ENCODE measurements around the gene HNRNPUL2.
"Not testable (repeated sequence)": the region's sequence is repeated elsewhere in the genome, so short reads cannot be mapped to it uniquely, and the experiment has no call there.

DNA sequence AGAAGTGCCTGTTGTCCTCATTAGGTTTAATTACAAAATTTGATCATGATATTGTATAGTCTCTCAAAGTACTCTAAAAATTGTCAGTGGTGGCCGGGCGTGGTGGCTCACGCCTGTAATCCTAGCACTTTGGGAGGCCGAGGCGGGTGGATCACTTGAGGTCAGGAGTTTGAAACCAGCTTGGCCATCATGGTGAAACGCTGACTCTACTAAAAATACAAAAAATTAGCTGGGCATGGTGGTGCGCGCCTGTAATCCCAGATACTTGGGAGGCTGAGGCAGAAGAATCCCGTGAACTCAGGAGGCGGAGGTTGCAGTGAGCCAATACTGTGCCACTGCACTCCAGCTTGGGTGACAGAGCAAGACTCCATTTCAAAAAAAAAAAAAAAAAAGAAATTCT lies 51.8 kb downstream of the HNRNPUL2 start:
- TF ChIP-seq, protein P1, sequence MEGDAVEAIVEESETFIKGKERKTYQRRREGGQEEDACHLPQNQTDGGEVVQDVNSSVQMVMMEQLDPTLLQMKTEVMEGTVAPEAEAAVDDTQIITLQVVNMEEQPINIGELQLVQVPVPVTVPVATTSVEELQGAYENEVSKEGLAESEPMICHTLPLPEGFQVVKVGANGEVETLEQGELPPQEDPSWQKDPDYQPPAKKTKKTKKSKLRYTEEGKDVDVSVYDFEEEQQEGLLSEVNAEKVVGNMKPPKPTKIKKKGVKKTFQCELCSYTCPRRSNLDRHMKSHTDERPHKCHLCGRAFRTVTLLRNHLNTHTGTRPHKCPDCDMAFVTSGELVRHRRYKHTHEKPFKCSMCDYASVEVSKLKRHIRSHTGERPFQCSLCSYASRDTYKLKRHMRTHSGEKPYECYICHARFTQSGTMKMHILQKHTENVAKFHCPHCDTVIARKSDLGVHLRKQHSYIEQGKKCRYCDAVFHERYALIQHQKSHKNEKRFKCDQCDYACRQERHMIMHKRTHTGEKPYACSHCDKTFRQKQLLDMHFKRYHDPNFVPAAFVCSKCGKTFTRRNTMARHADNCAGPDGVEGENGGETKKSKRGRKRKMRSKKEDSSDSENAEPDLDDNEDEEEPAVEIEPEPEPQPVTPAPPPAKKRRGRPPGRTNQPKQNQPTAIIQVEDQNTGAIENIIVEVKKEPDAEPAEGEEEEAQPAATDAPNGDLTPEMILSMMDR (IDR thresholded peaks at IDR 0.05) = not testable (repeated sequence)
- not testable (repeated sequence) for TF ChIP-seq POLR2A (IDR thresholded peaks at IDR 0.05)

Data from adrenal gland (tissue), 5 donors.